K562 (cell line): ENCODE data around the gene BHMT2.

Source experiments
- CTCF ChIP-seq, 3 experiments: IDR thresholded peaks in 2 of 3; conservative IDR thresholded peaks in 1 of 3; 2 replicates each; pipeline ENCODE4 v1.5.1; 2011 to 2012; ENCODE audit warnings: low read length in 3 of 3, mild to moderate bottlenecking in 3 of 3, control low read depth in 2 of 3, improper control_type of control experiment in 1 of 3, inconsistent platforms in 1 of 3, low read depth in 1 of 3, mixed read lengths in 1 of 3, moderate library complexity in 1 of 3; ENCODE audit not compliant: insufficient read depth in 2 of 3
- ESRRA ChIP-seq: fragments of 450-650 bp; IDR thresholded peaks from 2 replicates; pipeline ENCODE4 v1.6.1; 2014; ENCODE audit warnings: low read depth, mild to moderate bottlenecking, moderate library complexity, borderline replicate concordance
- EZH2 ChIP-seq: IDR thresholded peaks from 2 replicates; pipeline ENCODE4 v1.6.1; 2012; ENCODE audit warnings: low read depth, mild to moderate bottlenecking, inconsistent platforms, low read length, borderline replicate concordance
- HCFC1 ChIP-seq: IDR thresholded peaks from 2 replicates; pipeline ENCODE4 v1.6.1; 2012; ENCODE audit warnings: low read depth, low read length, improper control_type of control experiment
- MAFK ChIP-seq: IDR thresholded peaks from 2 replicates; pipeline ENCODE4 v1.6.1; 2011; ENCODE audit warnings: low read length, improper control_type of control experiment
- NR3C1 ChIP-seq: sonication (generic); formaldehyde crosslinking; IDR thresholded peaks from 2 replicates; pipeline ENCODE4 v1.8.1; 2022; ENCODE audit warnings: missing genetic modification reagents
- TAL1 ChIP-seq: fragments of 450-650 bp; IDR thresholded peaks from 2 replicates; pipeline ENCODE4 v1.6.1; 2016; ENCODE audit warnings: mild to moderate bottlenecking

- TF ChIP-seq NR3C1 (CRISPR knock-in tag) (no peak), ESRRA (no peak), TAL1 (no peak), CTCF (IDR thresholded peaks at IDR 0.05 in 2 of 3, conservative IDR thresholded peaks at IDR 0.05 in 1 of 3; ENCODE audit: insufficient read depth in 2 of 3, low read depth in 1 of 3, low read length in 3 of 3) (no peak), EZH2 (no peak), MAFK (no peak), HCFC1 (no peak)
Measured at GRCh38 chr5:79135790-79136553, 66.4 kb downstream of the BHMT2 start.
